OCI-LY7 (cell line): ENCODE measurements around the gene DHCR7.

ENCODE experiments used
- EZH2phosphoT487 ChIP-seq: fragments of 200-600 bp; sonication (generic); IDR thresholded peaks from 2 replicates; pipeline ENCODE4 v1.6.1; 2018; ENCODE audit warnings: low read depth, borderline replicate concordance, mild to moderate bottlenecking, mixed run types, antibody characterized with exemption, low read length, moderate library complexity, mixed read lengths
- TF ChIP-seq, protein P1 (sequence below): fragments of 200-600 bp; sonication (generic); conservative IDR thresholded peaks from 2 replicates; pipeline ENCODE4 v1.5.1; 2014; ENCODE audit warnings: mild to moderate bottlenecking, antibody characterized with exemption, low read length, moderate library complexity, mixed read lengths

GRCh38 chr11:71474141-71474770 lies 26.1 kb upstream of the DHCR7 start:
- TF ChIP-seq, protein P1, sequence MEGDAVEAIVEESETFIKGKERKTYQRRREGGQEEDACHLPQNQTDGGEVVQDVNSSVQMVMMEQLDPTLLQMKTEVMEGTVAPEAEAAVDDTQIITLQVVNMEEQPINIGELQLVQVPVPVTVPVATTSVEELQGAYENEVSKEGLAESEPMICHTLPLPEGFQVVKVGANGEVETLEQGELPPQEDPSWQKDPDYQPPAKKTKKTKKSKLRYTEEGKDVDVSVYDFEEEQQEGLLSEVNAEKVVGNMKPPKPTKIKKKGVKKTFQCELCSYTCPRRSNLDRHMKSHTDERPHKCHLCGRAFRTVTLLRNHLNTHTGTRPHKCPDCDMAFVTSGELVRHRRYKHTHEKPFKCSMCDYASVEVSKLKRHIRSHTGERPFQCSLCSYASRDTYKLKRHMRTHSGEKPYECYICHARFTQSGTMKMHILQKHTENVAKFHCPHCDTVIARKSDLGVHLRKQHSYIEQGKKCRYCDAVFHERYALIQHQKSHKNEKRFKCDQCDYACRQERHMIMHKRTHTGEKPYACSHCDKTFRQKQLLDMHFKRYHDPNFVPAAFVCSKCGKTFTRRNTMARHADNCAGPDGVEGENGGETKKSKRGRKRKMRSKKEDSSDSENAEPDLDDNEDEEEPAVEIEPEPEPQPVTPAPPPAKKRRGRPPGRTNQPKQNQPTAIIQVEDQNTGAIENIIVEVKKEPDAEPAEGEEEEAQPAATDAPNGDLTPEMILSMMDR: no peak
- TF ChIP-seq EZH2phosphoT487: no peak
